Measurements from ENCODE around the gene ADAMTSL1.

DNA sequence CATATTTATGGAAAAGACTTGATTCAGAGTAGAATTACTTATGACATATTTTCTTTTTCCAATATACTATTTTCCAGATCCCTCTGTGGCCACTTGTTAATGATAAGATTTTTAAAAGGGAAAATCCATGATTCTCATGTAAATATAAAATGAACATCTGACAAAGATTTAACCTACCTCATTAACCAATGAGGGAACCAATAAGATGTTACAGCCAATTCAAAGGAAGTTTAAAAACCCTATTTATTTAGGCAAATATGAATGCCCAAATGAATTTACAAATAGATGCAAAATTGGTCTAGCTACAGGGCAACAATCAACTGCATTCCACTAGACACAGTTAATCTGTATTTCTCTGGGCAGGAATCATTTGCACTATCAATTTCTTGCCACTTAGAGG lies 226.8 kb downstream of the ADAMTSL1 start:
- TF ChIP-seq, protein P1, sequence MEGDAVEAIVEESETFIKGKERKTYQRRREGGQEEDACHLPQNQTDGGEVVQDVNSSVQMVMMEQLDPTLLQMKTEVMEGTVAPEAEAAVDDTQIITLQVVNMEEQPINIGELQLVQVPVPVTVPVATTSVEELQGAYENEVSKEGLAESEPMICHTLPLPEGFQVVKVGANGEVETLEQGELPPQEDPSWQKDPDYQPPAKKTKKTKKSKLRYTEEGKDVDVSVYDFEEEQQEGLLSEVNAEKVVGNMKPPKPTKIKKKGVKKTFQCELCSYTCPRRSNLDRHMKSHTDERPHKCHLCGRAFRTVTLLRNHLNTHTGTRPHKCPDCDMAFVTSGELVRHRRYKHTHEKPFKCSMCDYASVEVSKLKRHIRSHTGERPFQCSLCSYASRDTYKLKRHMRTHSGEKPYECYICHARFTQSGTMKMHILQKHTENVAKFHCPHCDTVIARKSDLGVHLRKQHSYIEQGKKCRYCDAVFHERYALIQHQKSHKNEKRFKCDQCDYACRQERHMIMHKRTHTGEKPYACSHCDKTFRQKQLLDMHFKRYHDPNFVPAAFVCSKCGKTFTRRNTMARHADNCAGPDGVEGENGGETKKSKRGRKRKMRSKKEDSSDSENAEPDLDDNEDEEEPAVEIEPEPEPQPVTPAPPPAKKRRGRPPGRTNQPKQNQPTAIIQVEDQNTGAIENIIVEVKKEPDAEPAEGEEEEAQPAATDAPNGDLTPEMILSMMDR (IDR thresholded peaks at IDR 0.05), result no peak
- TF ChIP-seq POLR2AphosphoS5 (IDR thresholded peaks at IDR 0.05) (no peak), POLR2A (IDR thresholded peaks at IDR 0.05) (no peak)
